GM12891 (cell line): ENCODE data around the gene TMEFF1.

ENCODE experiments used
- POLR2A ChIP-seq: IDR thresholded peaks from 2 replicates; pipeline ENCODE4 v1.6.1; 2011; ENCODE audit warnings: low read depth, low read length, control low read depth
- POLR2AphosphoS5 ChIP-seq: IDR thresholded peaks from 2 replicates; pipeline ENCODE4 v1.6.1; 2011; ENCODE audit warnings: low read depth, low read length, control low read depth
- SPI1 ChIP-seq: IDR thresholded peaks from 2 replicates; pipeline ENCODE4 v1.6.1; 2011; ENCODE audit warnings: low read depth, low read length, control low read depth

- TF ChIP-seq POLR2A (no peak), POLR2AphosphoS5 (no peak), SPI1 (no peak)
Measured at GRCh38 chr9:100598641-100599145, 125.7 kb downstream of the TMEFF1 start.
